HG03066 (cell line): ENCODE data around the gene INHA.
A peak's percentile ranks its signal among the peaks of the same experiment; 100 is the strongest.

Experiments used
- ATAC-seq: cut with Tn5 transposase; IDR thresholded peaks from one replicate; pipeline ENCODE4 v1.9.1; 2021; ENCODE audit warnings: low read depth; ENCODE audit not compliant: unreplicated experiment

The INHA gene, protein sequence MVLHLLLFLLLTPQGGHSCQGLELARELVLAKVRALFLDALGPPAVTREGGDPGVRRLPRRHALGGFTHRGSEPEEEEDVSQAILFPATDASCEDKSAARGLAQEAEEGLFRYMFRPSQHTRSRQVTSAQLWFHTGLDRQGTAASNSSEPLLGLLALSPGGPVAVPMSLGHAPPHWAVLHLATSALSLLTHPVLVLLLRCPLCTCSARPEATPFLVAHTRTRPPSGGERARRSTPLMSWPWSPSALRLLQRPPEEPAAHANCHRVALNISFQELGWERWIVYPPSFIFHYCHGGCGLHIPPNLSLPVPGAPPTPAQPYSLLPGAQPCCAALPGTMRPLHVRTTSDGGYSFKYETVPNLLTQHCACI

GRCh38 chr2:219572237-219573001 lies at the start of gene INHA:
Gene INHA (plus strand): TSS chr2:219572310. CDS start chr2:219572375, 65 bp downstream.
- no peak for ATAC-seq

GRCh38 chr2:219523031-219523671 lies 49.0 kb upstream of the INHA start:
- ATAC-seq: no peak

- ATAC-seq: no peak
Measured at GRCh38 chr2:219524817-219525216, 47.3 kb upstream of the INHA start.

DNA sequence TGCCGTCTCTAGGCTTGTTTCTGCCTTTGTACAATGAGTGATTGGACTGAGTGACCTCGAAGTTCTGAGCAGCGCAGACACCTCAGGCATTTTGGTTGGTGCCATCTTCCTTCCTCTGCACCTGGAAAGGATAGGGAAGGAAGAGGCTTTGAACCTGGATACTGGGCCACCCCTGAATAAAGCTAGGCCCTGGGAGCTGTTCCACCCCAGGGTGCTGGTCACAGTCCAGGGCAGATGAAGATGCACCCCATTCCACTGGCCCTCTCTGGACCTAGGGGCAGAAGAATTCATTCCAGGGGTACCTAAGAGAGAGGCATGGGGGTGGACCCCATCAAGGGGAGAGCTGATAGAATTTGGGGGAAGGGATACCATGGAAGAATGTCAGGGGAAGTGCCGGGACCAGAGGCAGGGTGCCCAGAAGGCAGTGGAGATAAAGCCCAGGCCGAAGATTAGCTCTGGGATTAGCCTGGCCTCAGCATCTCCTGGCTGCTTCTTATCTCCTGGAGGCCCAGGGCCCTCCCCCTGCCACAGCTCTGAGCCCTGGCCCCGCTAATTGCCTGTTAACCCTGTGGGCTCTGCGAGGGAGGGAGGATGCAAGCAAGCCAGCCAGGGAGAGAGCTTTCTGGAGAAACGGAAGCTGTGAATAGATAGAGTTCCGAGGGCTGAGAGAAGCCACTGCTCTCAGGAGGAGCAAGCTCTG lies 46.4 kb upstream of the INHA start:
- ATAC-seq: no peak

DNA sequence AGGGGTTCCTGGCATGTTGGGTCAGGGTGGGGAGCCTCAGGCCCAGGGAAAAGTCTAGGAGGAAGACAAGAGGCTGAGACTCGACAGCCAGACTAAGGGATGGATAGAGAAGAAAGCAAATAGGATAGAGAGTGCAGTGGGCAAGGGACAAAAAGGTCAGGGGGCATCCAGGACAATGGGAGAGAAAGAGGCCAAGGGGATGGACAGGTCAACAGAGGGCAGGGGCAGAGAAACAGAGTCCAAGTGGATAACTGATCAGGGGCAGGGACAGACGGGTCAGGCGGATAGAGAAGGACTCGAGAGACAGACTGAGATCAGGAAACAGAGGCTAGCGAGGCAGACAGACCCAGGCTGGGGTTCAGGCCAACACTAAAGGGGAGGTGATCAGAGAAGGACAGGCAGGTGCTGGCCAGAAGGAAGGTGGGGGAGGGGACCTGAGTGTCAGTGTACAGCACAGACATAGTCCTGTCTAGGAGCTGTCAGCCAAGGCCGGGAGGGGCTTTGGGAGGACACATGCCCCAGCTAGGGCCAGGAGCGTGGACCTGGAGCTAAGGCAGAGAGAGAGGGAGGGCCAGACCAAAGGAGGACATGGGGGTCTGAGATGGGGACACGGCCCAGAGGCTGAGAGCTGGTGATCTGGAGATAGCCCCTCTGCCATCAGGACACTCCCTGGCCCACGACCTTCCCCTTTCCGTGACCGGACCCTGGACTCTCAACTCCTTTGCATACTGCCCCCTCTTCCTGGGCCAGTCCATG lies 45.6 kb upstream of the INHA start:
- ATAC-seq: no peak

- no peak for ATAC-seq
Measured at GRCh38 chr2:219527076-219527394, 45.1 kb upstream of the INHA start.

GRCh38 chr2:219527472-219527871 lies 44.6 kb upstream of the INHA start:
- ATAC-seq: no peak

DNA sequence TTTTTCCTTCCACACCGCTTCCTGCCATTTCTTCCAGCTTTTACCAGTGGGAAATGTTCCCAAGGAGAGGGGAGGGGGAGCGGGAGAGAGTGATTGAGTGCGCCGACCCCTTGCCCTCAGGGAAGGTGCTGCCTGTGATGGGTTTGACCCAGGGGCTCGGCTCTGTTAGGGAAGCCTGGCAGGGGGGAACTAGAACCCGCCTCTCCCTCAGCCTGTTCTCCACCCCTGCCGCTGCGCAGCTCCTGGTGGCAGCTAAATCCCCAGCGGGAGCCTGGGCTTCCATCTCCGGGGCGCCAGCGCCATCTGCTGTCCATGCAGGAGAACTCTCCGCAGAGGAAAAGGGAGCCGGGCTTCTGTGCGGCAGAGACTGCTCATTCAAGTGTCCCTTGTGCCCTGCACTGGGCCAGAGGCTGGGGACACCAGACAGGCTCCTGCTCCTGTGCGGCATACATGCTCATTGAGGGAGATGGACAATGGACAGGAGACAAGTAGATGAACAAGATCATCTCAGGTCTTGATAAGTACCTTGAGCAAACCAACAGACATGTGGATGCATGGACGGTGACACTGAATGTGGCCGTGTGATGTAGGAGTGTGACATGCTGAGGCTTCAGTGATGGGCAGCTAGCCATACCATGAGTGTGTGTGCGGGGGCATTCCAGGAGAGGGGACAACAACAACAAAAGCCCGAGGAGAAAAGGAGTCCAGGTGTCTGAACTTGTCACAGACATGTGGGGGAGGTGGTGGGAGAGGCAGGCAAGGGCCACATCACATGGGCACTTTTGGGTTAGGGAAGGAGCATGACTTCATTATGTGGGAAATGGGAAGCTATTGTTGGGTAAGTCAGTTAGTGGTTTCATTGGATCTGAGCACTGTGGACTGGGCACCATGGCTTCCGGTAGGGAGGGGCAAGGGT lies 41.8 kb upstream of the INHA start:
- peak; percentile 88 for ATAC-seq

- ATAC-seq: no peak
Measured at GRCh38 chr2:219531639-219532377, 40.3 kb upstream of the INHA start.

DNA sequence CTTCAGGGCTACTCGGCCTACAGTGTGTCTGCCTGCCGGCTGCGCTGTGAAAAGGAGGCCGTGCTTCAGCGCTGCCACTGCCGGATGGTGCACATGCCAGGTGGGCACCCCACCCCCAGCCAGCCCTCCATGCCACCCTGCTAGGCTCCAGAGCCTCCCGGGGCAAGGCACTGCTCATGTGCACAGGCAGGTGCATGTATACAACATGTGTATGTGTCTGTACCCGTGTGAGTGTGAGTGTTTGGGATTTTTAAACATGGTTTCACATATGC lies 39.8 kb upstream of the INHA start:
- no peak for ATAC-seq

- ATAC-seq: no peak
Measured at GRCh38 chr2:219533930-219534661, 38.0 kb upstream of the INHA start.

- ATAC-seq: no peak
Measured at GRCh38 chr2:219536425-219536824, 35.7 kb upstream of the INHA start.

DNA sequence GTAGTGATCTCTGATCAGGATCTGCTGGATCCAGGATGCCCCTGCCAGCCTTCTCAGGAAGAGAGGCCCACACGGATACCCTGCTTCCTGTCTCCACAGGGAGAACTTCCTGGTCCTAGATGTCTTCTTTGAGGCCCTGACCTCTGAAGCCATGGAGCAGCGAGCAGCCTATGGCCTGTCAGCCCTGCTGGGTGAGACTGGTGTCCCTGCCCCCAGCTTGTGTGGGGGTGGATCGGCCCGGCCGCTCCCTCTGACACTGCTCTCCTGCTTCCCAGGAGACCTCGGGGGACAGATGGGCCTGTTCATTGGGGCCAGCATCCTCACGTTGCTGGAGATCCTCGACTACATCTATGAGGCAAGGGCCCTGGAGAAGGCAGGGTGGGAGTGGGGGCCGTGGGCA lies 35.1 kb upstream of the INHA start:
- ATAC-seq: no peak

DNA sequence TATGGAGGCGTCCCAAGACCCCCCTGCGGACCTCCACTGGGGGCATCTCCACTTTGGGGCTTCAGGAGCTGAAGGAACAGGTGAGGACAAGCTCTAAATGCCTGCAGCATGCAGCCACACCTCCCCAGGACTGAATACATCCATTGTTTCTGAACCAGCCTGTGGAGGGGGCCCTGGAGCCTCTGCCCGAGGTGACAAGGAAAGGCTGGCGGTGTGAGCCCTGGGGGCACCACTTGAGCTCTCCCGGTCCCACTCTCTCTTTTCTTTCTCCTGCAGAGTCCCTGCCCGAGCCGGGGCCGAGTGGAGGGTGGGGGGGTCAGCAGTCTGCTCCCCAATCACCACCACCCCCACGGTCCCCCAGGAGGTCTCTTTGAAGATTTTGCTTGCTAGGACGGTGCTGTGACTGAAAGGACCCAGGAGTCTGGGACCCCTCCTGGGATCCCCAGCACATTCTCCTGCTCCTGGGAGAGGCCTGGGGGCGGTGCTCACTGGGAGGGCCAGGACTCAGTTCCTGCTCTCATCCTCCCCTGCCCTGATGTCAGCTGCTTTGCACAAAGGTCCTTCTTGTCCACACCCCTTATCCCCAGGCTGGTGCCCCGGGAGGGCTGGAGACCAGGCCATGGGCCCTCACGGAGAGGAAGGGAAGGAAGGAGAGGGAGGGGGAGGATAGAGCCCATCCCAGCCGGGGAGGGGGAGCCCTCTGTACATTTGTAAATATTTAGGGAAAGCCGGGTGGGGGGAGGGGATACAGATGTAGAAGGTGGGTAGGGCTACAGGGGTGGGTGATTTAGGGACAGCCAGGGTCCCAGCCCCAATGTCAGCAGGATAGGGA lies 34.2 kb upstream of the INHA start:
- no peak for ATAC-seq

- no peak for ATAC-seq
Measured at GRCh38 chr2:219538504-219538951, 33.6 kb upstream of the INHA start.

- no peak for ATAC-seq
Measured at GRCh38 chr2:219538956-219539788, 32.9 kb upstream of the INHA start.
